Caco-2 (cell line): Measurements from ENCODE around the gene PPP2R5C. TPM values are rescaled to one million over a fixed set of nuclear protein-coding genes. Genes with fewer than 3 reads are reported as not detected.

Experiments used
- BruUV-seq: library from RNA; stranded (reverse); fragments of 400-500 nt; replicated peaks from 2 replicates; lab custom pipeline; 2021; lab: Mats Ljungman, UMichigan
- CTCF ChIA-PET: fragments of 300-600 bp; sonication (Branson Sonifier 250); formaldehyde crosslinking; loops from one replicate; lab custom pipeline; 2022; ENCODE audit warnings: antibody characterized with exemption; lab: Charles Lee
- POLR2A ChIA-PET: fragments of 300-600 bp; sonication (Branson Sonifier 250); formaldehyde crosslinking; loops from one replicate; lab custom pipeline; 2022; ENCODE audit warnings: antibody characterized with exemption; lab: Charles Lee
- DNase-seq, 2 experiments: peaks; one replicate each; pipeline versions ENCODE4 v3.0.0 to v3.0.0-alpha.2; 2020 to 2022
- H3K27me3 ChIP-seq: replicated peaks from 2 replicates; pipeline ENCODE4 v1.6.0; 2011; ENCODE audit warnings: low read length; ENCODE audit not compliant: control insufficient read depth, insufficient read depth
- H3K36me3 ChIP-seq: 2 replicates; pipeline ENCODE4 v1.5.1; 2011; ENCODE audit warnings: low read length; ENCODE audit not compliant: control insufficient read depth, insufficient read depth
- H3K4me1 ChIP-seq: fragments of 250-450 bp; sonication (Bioruptor Pico); 2 replicates; pipeline ENCODE4 v1.5.1; 2020; ENCODE audit warnings: mild to moderate bottlenecking
- H3K4me3 ChIP-seq: 2 replicates; pipeline ENCODE4 v1.5.1; 2011; ENCODE audit warnings: low read depth, mild to moderate bottlenecking, control low read depth, low read length
- H3K9me3 ChIP-seq: fragments of 250-450 bp; sonication (Bioruptor Pico); 2 replicates; pipeline ENCODE4 v1.5.1; 2020; ENCODE audit warnings: mild to moderate bottlenecking, moderate library complexity
- H3K27ac Mint-ChIP-seq: one replicate; pipeline ENCODE4 v1.8.0; 2022; ENCODE audit warnings: mixed read lengths; ENCODE audit not compliant: unreplicated experiment
- H3K27me3 Mint-ChIP-seq: one replicate; pipeline ENCODE4 v1.8.0; 2022; ENCODE audit warnings: mixed read lengths; ENCODE audit not compliant: insufficient read depth, unreplicated experiment
- H3K36me3 Mint-ChIP-seq: one replicate; pipeline ENCODE4 v1.8.0; 2022; ENCODE audit warnings: mild to moderate bottlenecking, mixed read lengths; ENCODE audit not compliant: insufficient read depth, unreplicated experiment
- H3K4me1 Mint-ChIP-seq: one replicate; pipeline ENCODE4 v1.8.0; 2022; ENCODE audit warnings: low read depth, mixed read lengths; ENCODE audit not compliant: unreplicated experiment
- H3K4me3 Mint-ChIP-seq: one replicate; pipeline ENCODE4 v1.8.0; 2022; ENCODE audit warnings: mild to moderate bottlenecking, moderate library complexity, mixed read lengths; ENCODE audit not compliant: unreplicated experiment
- H3K9me3 Mint-ChIP-seq: one replicate; pipeline ENCODE4 v1.8.0; 2022; ENCODE audit warnings: mixed read lengths; ENCODE audit not compliant: unreplicated experiment
- CTCF ChIP-seq, 2 experiments: fragments of 200-600 bp in 1 of 2; IDR thresholded peaks; 1 replicate in 1 of 2; 2 replicates in 1 of 2; pipeline versions ENCODE4 v1.5.1 to v1.8.0; 2011 to 2022; ENCODE audit warnings: antibody characterized with exemption in 1 of 2, control low read depth in 1 of 2, inconsistent platforms in 1 of 2, low read depth in 1 of 2, low read length in 1 of 2, mild to moderate bottlenecking in 1 of 2, moderate library complexity in 1 of 2; ENCODE audit not compliant: insufficient read depth in 1 of 2, severe bottlenecking in 1 of 2, unreplicated experiment in 1 of 2
- intact Hi-C: fragments of 100-400 bp; cut with micrococcal nuclease; formaldehyde crosslinking; loops from one replicate; pipeline ENCODE4 v1.10.0; 2022; ENCODE audit not compliant: unreplicated experiment
- total RNA-seq: library from RNA; stranded (reverse); gene quantifications from 2 replicates; pipeline ENCODE4 v1.2.3, GENCODE V29; 2022

Gene PPP2R5C
- total RNA-seq, 1 experiment from 2014 or later, result 97.5 TPM

DNA sequence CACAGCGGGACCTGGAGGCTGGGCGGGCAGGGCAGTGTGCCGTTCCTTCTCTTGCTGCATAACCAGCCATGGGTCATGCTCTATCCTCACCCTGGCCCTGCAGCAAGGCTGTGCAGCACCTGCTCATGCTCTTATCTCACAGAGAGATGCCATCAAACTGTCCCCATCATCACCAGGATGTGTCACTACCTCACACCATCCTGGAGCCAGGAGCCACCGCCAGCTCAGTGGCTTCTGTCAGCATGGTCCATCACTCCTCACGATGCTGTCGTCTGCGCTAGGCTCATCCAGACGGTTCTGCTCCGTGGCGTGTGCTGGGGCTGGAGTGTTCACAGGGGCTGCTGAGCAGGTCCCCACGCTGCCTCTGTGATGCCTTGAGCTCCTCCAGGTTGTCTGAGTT, 125.7 kb downstream of the PPP2R5C start:
- ChIA-PET CTCF (no interaction called here), POLR2A (no interaction called here)
- peaks cover 5% of the 10 kb centered on the region; the same call in 1 of the 2 replicates for H3K36me3 ChIP-seq
- H3K9me3 Mint-ChIP-seq, result no peaks in the 10 kb centered on the region
- intact Hi-C loops, result no loop called here
- H3K4me3 ChIP-seq, result no peak overlapping the region
- no peak overlapping the region for H3K27ac Mint-ChIP-seq
- H3K27me3 ChIP-seq, result no peaks in the 10 kb centered on the region
- no peaks in the 10 kb centered on the region for H3K4me1 ChIP-seq
- no peaks in the 10 kb centered on the region for H3K9me3 ChIP-seq
- peaks cover 46% of the 10 kb centered on the region for H3K36me3 Mint-ChIP-seq
- no peak for TF ChIP-seq CTCF (IDR thresholded peaks at IDR 0.05; ENCODE audit: insufficient read depth in 1 of 2, low read depth in 1 of 2, low read length in 1 of 2, severe bottlenecking in 1 of 2, unreplicated experiment in 1 of 2)
- no TSS peak for BruUV-seq
- no peak overlapping the region for H3K4me3 Mint-ChIP-seq
- no peak for DNase-seq
- no peaks in the 10 kb centered on the region for H3K27me3 Mint-ChIP-seq
- H3K4me1 Mint-ChIP-seq, result no peaks in the 10 kb centered on the region

- no peaks in the 10 kb centered on the region for H3K4me1 ChIP-seq
- peaks cover 5% of the 10 kb centered on the region; the same call in 1 of the 2 replicates for H3K36me3 ChIP-seq
- POLR2A ChIA-PET, result no interaction called here
- H3K36me3 Mint-ChIP-seq, result peaks cover 44% of the 10 kb centered on the region
- H3K4me1 Mint-ChIP-seq, result no peaks in the 10 kb centered on the region
- no TSS peak for BruUV-seq
- H3K9me3 ChIP-seq, result no peaks in the 10 kb centered on the region
- H3K4me3 ChIP-seq, result no peak overlapping the region
- TF ChIP-seq CTCF (IDR thresholded peaks at IDR 0.05; ENCODE audit: insufficient read depth in 1 of 2, low read depth in 1 of 2, low read length in 1 of 2, severe bottlenecking in 1 of 2, unreplicated experiment in 1 of 2), result no peak
- no peak overlapping the region for H3K27ac Mint-ChIP-seq
- no peak for DNase-seq
- no peaks in the 10 kb centered on the region for H3K27me3 ChIP-seq
- intact Hi-C loops, result no loop called here
- CTCF ChIA-PET, result no interaction called here
- H3K27me3 Mint-ChIP-seq, result no peaks in the 10 kb centered on the region
- no peak overlapping the region for H3K4me3 Mint-ChIP-seq
- no peaks in the 10 kb centered on the region for H3K9me3 Mint-ChIP-seq
Observed at GRCh38 chr14:101888182-101888581, 126.7 kb downstream of the PPP2R5C start.

- H3K4me3 Mint-ChIP-seq, result no peak overlapping the region
- H3K4me1 Mint-ChIP-seq, result no peaks in the 10 kb centered on the region
- POLR2A ChIA-PET, result no interaction called here
- no peak overlapping the region for H3K4me3 ChIP-seq
- no peaks in the 10 kb centered on the region for H3K9me3 ChIP-seq
- CTCF ChIA-PET, result no interaction called here
- no peak for TF ChIP-seq CTCF (IDR thresholded peaks at IDR 0.05; ENCODE audit: insufficient read depth in 1 of 2, low read depth in 1 of 2, low read length in 1 of 2, severe bottlenecking in 1 of 2, unreplicated experiment in 1 of 2)
- H3K27ac Mint-ChIP-seq, result no peak overlapping the region
- no TSS peak for BruUV-seq
- H3K27me3 ChIP-seq, result no peaks in the 10 kb centered on the region
- no peak for DNase-seq
- H3K9me3 Mint-ChIP-seq, result no peaks in the 10 kb centered on the region
- H3K27me3 Mint-ChIP-seq, result no peaks in the 10 kb centered on the region
- peaks cover 5% of the 10 kb centered on the region; the same call in 1 of the 2 replicates for H3K36me3 ChIP-seq
- intact Hi-C loops, result no loop called here
- peaks cover 44% of the 10 kb centered on the region for H3K36me3 Mint-ChIP-seq
- H3K4me1 ChIP-seq, result no peaks in the 10 kb centered on the region
Observed at GRCh38 chr14:101889366-101889765, 127.9 kb downstream of the PPP2R5C start.
